Neural progenitor cell (in vitro differentiated cells): ENCODE measurements around the gene SSTR5.

Experiments used
- EZH2 ChIP-seq: fragments of 200-600 bp; sonication (generic); IDR thresholded peaks from 2 replicates; pipeline ENCODE4 v1.6.1; 2017; ENCODE audit warnings: antibody characterized with exemption, mild to moderate bottlenecking, moderate library complexity
- TF ChIP-seq, protein P1 (sequence below): fragments of 200-600 bp; sonication (generic); IDR thresholded peaks from 2 replicates; pipeline ENCODE4 v1.5.1; 2017; ENCODE audit warnings: antibody characterized with exemption, mild to moderate bottlenecking

DNA sequence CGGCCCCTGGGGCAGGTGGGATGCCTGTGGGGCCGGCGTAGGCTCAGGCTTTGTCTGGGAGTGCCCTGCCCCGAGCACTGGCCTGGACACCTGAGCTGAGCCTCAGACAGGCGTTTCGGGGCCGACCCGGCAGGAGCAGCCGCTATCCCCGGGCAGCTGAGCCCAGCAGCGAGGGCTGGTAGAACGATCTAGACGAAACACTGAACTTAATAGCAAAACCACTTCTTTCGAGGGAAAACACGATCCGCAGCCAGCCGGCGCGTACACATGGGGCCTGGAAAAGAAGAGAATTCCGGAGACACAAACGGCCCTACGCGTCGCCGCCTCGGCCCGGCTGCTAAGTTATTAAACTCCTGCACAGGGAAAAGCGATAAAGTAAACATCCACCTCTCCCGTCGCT, 22.0 kb upstream of the SSTR5 start:
- TF ChIP-seq, protein P1, sequence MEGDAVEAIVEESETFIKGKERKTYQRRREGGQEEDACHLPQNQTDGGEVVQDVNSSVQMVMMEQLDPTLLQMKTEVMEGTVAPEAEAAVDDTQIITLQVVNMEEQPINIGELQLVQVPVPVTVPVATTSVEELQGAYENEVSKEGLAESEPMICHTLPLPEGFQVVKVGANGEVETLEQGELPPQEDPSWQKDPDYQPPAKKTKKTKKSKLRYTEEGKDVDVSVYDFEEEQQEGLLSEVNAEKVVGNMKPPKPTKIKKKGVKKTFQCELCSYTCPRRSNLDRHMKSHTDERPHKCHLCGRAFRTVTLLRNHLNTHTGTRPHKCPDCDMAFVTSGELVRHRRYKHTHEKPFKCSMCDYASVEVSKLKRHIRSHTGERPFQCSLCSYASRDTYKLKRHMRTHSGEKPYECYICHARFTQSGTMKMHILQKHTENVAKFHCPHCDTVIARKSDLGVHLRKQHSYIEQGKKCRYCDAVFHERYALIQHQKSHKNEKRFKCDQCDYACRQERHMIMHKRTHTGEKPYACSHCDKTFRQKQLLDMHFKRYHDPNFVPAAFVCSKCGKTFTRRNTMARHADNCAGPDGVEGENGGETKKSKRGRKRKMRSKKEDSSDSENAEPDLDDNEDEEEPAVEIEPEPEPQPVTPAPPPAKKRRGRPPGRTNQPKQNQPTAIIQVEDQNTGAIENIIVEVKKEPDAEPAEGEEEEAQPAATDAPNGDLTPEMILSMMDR, result no peak
- TF ChIP-seq EZH2, result no peak
